ENCODE measurements around the gene FANCD2.

GRCh38 chr3:10093678-10094077 is 67.4 kb downstream of the FANCD2 start:
- TF ChIP-seq, protein P1, sequence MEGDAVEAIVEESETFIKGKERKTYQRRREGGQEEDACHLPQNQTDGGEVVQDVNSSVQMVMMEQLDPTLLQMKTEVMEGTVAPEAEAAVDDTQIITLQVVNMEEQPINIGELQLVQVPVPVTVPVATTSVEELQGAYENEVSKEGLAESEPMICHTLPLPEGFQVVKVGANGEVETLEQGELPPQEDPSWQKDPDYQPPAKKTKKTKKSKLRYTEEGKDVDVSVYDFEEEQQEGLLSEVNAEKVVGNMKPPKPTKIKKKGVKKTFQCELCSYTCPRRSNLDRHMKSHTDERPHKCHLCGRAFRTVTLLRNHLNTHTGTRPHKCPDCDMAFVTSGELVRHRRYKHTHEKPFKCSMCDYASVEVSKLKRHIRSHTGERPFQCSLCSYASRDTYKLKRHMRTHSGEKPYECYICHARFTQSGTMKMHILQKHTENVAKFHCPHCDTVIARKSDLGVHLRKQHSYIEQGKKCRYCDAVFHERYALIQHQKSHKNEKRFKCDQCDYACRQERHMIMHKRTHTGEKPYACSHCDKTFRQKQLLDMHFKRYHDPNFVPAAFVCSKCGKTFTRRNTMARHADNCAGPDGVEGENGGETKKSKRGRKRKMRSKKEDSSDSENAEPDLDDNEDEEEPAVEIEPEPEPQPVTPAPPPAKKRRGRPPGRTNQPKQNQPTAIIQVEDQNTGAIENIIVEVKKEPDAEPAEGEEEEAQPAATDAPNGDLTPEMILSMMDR (conservative IDR thresholded peaks at IDR 0.05; ENCODE audit: low read depth in 2 of 2): no peak
- TF ChIP-seq EZH2phosphoT487 (IDR thresholded peaks at IDR 0.05; ENCODE audit: unreplicated experiment): no peak
- TF ChIP-seq EZH2 (IDR thresholded peaks at IDR 0.05; ENCODE audit: low read depth, unreplicated experiment): no peak
- TF ChIP-seq, protein P2, sequence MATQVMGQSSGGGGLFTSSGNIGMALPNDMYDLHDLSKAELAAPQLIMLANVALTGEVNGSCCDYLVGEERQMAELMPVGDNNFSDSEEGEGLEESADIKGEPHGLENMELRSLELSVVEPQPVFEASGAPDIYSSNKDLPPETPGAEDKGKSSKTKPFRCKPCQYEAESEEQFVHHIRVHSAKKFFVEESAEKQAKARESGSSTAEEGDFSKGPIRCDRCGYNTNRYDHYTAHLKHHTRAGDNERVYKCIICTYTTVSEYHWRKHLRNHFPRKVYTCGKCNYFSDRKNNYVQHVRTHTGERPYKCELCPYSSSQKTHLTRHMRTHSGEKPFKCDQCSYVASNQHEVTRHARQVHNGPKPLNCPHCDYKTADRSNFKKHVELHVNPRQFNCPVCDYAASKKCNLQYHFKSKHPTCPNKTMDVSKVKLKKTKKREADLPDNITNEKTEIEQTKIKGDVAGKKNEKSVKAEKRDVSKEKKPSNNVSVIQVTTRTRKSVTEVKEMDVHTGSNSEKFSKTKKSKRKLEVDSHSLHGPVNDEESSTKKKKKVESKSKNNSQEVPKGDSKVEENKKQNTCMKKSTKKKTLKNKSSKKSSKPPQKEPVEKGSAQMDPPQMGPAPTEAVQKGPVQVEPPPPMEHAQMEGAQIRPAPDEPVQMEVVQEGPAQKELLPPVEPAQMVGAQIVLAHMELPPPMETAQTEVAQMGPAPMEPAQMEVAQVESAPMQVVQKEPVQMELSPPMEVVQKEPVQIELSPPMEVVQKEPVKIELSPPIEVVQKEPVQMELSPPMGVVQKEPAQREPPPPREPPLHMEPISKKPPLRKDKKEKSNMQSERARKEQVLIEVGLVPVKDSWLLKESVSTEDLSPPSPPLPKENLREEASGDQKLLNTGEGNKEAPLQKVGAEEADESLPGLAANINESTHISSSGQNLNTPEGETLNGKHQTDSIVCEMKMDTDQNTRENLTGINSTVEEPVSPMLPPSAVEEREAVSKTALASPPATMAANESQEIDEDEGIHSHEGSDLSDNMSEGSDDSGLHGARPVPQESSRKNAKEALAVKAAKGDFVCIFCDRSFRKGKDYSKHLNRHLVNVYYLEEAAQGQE (IDR thresholded peaks at IDR 0.05; ENCODE audit: unreplicated experiment): no peak
- TF ChIP-seq POLR2AphosphoS5 (IDR thresholded peaks at IDR 0.05; ENCODE audit: low read depth): no peak
- TF ChIP-seq ZNF331 (CRISPR knock-in tag; IDR thresholded peaks at IDR 0.05; ENCODE audit: low read depth): no peak
- TF ChIP-seq CREB1 (CRISPR knock-in tag; IDR thresholded peaks at IDR 0.05; ENCODE audit: low read depth): no peak
- TF ChIP-seq JUNB (IDR thresholded peaks at IDR 0.05; ENCODE audit: unreplicated experiment): no peak
- no peak for TF ChIP-seq ZNF114 (CRISPR knock-in tag; IDR thresholded peaks at IDR 0.05)
